ENCODE results near the gene SORT1.
A peak's percentile ranks its signal among the peaks of the same experiment; 100 is the strongest.

Gene SORT1

DNA sequence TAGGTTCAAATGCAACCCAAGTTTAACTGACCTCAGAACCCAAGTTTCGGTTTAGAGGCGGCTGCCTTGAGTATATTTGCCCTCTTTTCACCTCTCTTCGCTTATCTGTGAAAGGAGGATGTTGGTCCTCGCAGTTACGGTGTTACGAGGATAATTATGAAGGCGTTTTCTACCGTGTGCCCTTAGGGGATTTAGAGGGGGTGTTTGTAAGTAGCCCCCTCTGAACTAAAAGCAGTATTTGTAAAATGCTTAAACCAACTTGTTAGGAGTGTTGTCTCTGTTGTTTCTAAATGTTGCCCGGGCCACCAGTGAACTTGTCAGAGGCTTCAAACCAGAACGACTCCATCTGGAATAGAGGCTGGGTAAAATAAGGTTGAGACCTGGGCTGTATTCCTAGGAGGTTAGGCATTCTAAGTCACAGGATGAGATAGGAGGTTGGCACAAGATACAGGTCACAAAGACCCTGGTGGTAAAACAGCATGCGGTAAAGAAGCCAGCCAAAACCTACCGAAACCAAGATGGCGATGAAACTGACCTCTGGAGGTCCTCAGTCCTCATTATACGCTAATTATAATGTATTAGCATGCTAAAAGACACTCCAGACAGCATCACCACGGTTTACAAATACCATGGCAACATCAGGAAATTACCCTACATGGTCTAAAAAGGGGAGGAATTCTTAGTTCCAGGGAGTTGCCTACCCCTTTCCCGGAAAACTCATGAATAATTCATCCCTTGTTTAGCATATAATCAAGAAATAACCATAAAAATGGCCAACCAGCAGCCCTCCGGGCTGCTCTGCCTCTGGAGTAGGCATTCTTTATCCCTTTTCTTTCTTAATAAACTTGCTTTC lies 113.7 kb downstream of the SORT1 start:
- H3K27ac ChIP-seq: peak overlapping the region; percentile 88
- TF ChIP-seq ZFX (IDR thresholded peaks at IDR 0.05): no peak
- TF ChIP-seq, protein P1, sequence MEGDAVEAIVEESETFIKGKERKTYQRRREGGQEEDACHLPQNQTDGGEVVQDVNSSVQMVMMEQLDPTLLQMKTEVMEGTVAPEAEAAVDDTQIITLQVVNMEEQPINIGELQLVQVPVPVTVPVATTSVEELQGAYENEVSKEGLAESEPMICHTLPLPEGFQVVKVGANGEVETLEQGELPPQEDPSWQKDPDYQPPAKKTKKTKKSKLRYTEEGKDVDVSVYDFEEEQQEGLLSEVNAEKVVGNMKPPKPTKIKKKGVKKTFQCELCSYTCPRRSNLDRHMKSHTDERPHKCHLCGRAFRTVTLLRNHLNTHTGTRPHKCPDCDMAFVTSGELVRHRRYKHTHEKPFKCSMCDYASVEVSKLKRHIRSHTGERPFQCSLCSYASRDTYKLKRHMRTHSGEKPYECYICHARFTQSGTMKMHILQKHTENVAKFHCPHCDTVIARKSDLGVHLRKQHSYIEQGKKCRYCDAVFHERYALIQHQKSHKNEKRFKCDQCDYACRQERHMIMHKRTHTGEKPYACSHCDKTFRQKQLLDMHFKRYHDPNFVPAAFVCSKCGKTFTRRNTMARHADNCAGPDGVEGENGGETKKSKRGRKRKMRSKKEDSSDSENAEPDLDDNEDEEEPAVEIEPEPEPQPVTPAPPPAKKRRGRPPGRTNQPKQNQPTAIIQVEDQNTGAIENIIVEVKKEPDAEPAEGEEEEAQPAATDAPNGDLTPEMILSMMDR (conservative IDR thresholded peaks at IDR 0.05): no peak

DNA sequence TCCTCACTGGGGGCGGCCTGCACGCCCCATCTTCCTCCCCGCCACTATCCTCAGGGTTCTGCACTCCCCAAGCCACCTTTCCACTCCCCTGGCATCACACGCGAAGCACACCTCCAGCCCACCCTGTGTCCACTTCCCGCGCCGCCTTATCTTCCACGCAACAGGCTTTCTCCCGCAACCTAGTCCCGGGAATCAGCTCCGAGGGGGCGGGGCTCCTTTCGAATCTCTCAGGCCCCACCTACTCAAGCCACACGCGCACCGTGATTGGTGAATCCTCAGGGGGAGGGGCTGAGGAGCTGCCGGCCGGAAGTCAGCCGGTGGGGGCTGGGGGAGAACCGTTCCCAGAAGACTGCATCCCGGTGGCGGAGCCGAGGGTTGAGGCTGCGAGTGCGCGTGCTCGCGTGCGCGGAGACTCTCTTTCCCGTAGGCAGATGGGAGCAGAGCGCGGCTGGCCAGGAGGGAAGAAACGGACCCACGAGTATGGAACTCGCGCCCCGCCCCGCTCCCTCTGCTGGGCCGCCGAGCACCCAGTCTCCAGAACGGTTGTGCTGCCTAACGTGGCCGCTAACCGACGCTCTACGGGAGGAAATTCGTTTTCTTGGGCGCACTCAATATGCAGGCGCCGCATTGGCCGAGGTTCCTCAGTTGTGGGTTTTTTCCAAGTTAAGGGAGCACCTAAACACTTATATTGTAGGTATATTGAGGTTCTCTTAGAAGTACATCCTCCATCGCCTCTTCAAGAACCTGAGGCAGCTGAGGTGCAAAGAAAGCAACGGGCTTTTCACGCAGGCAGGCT lies 114.6 kb downstream of the SORT1 start, which contains the start of gene PSRC1:
Gene PSRC1 (minus strand): TSS at position 194 of the 796 bp plus-strand sequence.
- peak within 1 kb of the TSS; percentile 88 for H3K27ac ChIP-seq
- TF ChIP-seq, protein P1 (conservative IDR thresholded peaks at IDR 0.05): peak; percentile 57
- TF ChIP-seq ZFX (IDR thresholded peaks at IDR 0.05): no peak

DNA sequence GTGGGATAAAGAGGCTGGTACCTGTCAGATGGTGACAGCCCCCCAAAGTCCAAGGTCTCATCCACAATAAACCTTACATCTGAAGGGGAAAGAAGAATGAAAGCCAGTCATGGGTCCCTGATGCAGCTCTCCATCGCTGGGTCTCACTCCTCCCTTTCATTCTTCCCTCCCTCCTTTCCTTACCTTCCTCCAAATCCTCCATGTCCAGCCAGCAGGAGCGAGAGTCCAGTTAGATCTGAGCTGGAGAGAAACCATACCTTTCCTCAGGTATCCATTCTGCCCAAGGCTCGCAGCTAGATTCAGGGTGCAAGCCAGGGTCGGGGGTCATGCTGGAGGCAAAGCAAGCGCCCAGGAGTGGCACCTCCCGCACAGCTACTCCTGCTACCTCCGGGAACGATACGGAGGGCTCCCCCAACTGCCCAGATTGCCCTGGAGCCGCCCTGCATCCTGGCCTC lies 115.2 kb downstream of the SORT1 start:
- TF ChIP-seq, protein P1 (conservative IDR thresholded peaks at IDR 0.05): no peak
- TF ChIP-seq ZFX (IDR thresholded peaks at IDR 0.05): no peak
- peak overlapping the region; percentile 88 for H3K27ac ChIP-seq

DNA sequence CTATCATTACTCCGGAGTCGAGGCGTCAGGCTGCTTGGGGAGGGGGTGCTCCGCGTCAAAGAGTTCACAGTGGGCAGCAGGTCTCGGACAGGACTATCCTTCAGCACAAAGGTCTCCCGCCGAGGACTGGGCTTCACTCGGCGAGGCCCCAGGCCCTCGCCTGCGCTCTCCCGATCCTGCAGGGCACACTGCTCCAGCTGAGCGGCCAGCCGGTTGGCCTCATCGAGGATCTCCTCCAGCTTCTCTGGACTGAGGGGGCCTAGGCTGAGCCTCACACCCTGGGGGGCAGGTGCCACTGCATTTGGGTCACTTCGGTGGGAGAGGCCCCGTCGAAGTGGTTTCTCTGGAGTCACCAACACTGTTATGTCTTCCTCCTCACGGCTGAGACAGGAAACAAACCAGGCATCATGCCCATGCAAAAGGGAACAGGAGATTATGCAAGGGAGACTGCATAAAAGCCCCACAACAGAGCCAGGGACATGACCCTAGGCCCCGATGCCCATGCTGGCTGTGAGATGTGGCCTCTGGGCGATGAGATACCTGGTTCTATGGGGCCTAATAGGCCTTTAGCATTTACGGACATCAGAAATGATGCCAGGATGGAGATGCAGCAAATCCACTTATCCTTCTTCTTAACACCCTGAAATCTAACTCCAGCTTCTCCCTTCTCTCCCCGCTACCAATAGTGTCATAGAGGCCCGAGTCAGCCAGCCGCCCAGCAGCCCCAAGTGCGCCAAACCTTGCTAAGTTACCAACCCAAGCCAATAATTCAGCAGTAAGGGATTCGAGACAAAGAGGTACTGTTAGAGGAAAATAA lies 115.8 kb downstream of the SORT1 start:
- TF ChIP-seq, protein P1 (conservative IDR thresholded peaks at IDR 0.05): no peak
- TF ChIP-seq ZFX (IDR thresholded peaks at IDR 0.05): no peak
- H3K27ac ChIP-seq: peak overlapping the region; percentile 88

DNA sequence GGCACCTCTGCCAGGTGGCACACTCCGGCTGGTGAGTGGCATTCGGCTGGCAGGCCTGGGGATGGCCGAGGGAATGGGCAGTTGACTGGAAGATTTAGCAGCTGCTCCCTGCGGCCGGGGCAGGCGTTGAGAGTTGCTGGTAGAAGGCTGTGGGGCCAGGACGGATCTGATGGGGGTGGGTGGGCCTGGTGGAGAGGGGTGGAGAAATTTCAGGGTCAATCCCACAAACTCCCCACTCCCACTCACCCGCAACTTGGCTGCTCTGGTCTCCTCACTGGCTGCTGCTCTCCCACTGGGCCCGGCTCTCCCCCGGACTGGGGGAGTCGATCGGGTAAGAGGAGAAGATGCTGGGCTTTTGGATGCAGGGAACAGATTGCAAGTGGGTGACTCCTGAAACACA lies 116.9 kb downstream of the SORT1 start:
- TF ChIP-seq, protein P1 (conservative IDR thresholded peaks at IDR 0.05): no peak
- TF ChIP-seq ZFX (IDR thresholded peaks at IDR 0.05): no peak
- H3K27ac ChIP-seq: no peak overlapping the region

DNA sequence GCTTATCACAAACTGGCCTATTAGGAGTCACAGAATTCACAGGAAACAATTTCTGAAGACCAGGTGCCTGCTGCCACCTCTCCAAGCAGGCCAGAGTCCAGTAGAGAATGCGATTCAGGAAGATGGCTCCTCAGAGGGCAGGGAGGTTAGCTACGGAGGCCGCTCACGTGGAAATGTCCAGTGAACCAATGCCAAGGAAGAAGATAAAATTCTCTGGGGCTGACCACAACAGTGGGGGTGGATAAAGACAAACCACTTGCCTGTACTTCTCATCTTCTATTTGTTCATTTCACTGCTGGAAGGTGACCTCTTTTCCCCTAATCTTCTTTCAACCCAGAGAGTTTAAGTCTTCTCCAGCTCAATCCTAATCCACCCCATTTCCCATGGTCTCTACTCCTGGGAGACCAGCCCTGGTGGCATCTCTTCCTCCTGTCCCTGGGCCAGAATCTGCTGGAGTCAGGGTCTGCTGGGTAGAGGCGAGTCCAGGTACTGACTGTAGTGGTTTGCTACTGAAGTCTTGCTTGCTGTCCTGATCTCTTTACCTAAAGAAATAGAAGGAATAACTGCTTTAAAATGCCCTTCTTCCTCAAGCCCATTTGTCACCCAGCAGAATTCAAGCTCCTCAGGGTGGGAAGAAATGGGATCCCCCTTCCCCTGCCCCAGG lies 118.0 kb downstream of the SORT1 start:
- TF ChIP-seq, protein P1 (conservative IDR thresholded peaks at IDR 0.05): no peak
- H3K27ac ChIP-seq: no peak overlapping the region

Measured in C4-2B (cell line).